ENCODE results near the gene PPP6R3. TPM values are rescaled to one million over a fixed set of nuclear protein-coding genes. Genes with fewer than 3 reads are reported as not detected.

PPP6R3 gene
- polyA plus RNA-seq, 3 donors from 2014 or later, result 18.2 to 48.4 (median 29.8) TPM

GRCh38 chr11:68641880-68642279 lies 181.3 kb downstream of the PPP6R3 start:
- Mint-ChIP-seq H3K27ac (no peak overlapping the region), H3K27me3 (ENCODE audit: low read depth in 3 of 3) (peaks cover 2 to 4% (median 3%) of the 10 kb centered on the region in 3 donors), H3K4me1 (no peaks in the 10 kb centered on the region), H3K9me3 (peaks cover 0 to 7% (median 0%) of the 10 kb centered on the region in 6 donors), H3K36me3 (no peaks in the 10 kb centered on the region), H3K4me3 (no peak overlapping the region)
- no peak for DNase-seq

- Mint-ChIP-seq H3K27me3 (ENCODE audit: low read depth in 3 of 3) (peaks cover 0 to 5% (median 4%) of the 10 kb centered on the region in 3 donors), H3K4me3 (no peak overlapping the region), H3K36me3 (no peaks in the 10 kb centered on the region), H3K4me1 (no peaks in the 10 kb centered on the region), H3K9me3 (peaks cover 0 to 11% (median 3%) of the 10 kb centered on the region in 6 donors), H3K27ac (no peak overlapping the region)
- no peak for DNase-seq
These were observed 183.0 kb downstream of the PPP6R3 start for GRCh38 chr11:68643585-68643984.

- Mint-ChIP-seq H3K36me3 (no peaks in the 10 kb centered on the region), H3K9me3 (peaks cover 0 to 11% (median 3%) of the 10 kb centered on the region in 6 donors), H3K4me3 (no peak overlapping the region), H3K27me3 (ENCODE audit: low read depth in 3 of 3) (peaks cover 2 to 6% (median 3%) of the 10 kb centered on the region in 3 donors), H3K27ac (no peak overlapping the region), H3K4me1 (no peaks in the 10 kb centered on the region)
- DNase-seq, result no peak
These were observed 186.3 kb downstream of the PPP6R3 start for GRCh38 chr11:68646832-68647231.

GRCh38 chr11:68649851-68650555 lies 189.5 kb downstream of the PPP6R3 start:
- DNase-seq, result no peak
- Mint-ChIP-seq H3K27me3 (ENCODE audit: low read depth in 3 of 3) (peaks cover 1 to 2% (median 2%) of the 10 kb centered on the region in 3 donors), H3K4me3 (no peak overlapping the region), H3K9me3 (peaks cover 0 to 11% (median 3%) of the 10 kb centered on the region in 6 donors), H3K36me3 (no peaks in the 10 kb centered on the region), H3K27ac (no peak overlapping the region), H3K4me1 (no peaks in the 10 kb centered on the region)

- DNase-seq, result no peak
- Mint-ChIP-seq H3K36me3 (no peaks in the 10 kb centered on the region), H3K4me1 (no peaks in the 10 kb centered on the region), H3K27ac (no peak overlapping the region), H3K27me3 (ENCODE audit: low read depth in 3 of 3) (peaks cover 1 to 2% (median 2%) of the 10 kb centered on the region in 3 donors), H3K9me3 (peaks cover 0 to 11% (median 3%) of the 10 kb centered on the region in 6 donors), H3K4me3 (no peak overlapping the region)
These were observed 190.2 kb downstream of the PPP6R3 start for GRCh38 chr11:68650801-68651200.

GRCh38 chr11:68651208-68651984 lies 190.8 kb downstream of the PPP6R3 start:
- H3K27me3 Mint-ChIP-seq (ENCODE audit: low read depth in 3 of 3), result peaks cover 0 to 2% (median 2%) of the 10 kb centered on the region in 3 donors
- no peak for DNase-seq
- no peak overlapping the region for H3K27ac Mint-ChIP-seq
- H3K4me3 Mint-ChIP-seq, result no peak overlapping the region
- H3K4me1 Mint-ChIP-seq, result no peaks in the 10 kb centered on the region
- no peaks in the 10 kb centered on the region for H3K36me3 Mint-ChIP-seq
- peaks cover 0 to 9% (median 3%) of the 10 kb centered on the region in 6 donors for H3K9me3 Mint-ChIP-seq

- H3K4me1 Mint-ChIP-seq, result no peaks in the 10 kb centered on the region
- H3K27me3 Mint-ChIP-seq (ENCODE audit: low read depth in 3 of 3), result peaks cover 0 to 2% (median 2%) of the 10 kb centered on the region in 3 donors
- H3K9me3 Mint-ChIP-seq, result peaks cover 0 to 4% (median 1%) of the 10 kb centered on the region in 6 donors
- no peaks in the 10 kb centered on the region for H3K36me3 Mint-ChIP-seq
- no peak overlapping the region for H3K27ac Mint-ChIP-seq
- no peak overlapping the region for H3K4me3 Mint-ChIP-seq
- no peak for DNase-seq
These were observed 191.6 kb downstream of the PPP6R3 start for GRCh38 chr11:68651985-68652682.

GRCh38 chr11:68652683-68653156 lies 192.2 kb downstream of the PPP6R3 start:
- no peaks in the 10 kb centered on the region for H3K4me1 Mint-ChIP-seq
- H3K4me3 Mint-ChIP-seq, result no peak overlapping the region
- DNase-seq, result no peak
- no peaks in the 10 kb centered on the region for H3K9me3 Mint-ChIP-seq
- no peaks in the 10 kb centered on the region for H3K36me3 Mint-ChIP-seq
- H3K27me3 Mint-ChIP-seq (ENCODE audit: low read depth in 3 of 3), result peaks cover 0 to 3% (median 2%) of the 10 kb centered on the region in 3 donors
- no peak overlapping the region for H3K27ac Mint-ChIP-seq

- Mint-ChIP-seq H3K4me3 (no peak overlapping the region), H3K27ac (no peak overlapping the region), H3K27me3 (ENCODE audit: low read depth in 3 of 3) (peaks cover 1 to 4% (median 3%) of the 10 kb centered on the region in 3 donors), H3K36me3 (no peaks in the 10 kb centered on the region), H3K9me3 (no peaks in the 10 kb centered on the region), H3K4me1 (no peaks in the 10 kb centered on the region)
- DNase-seq, result no peak
These were observed 193.2 kb downstream of the PPP6R3 start for GRCh38 chr11:68653486-68654430.

GRCh38 chr11:68654978-68655377 lies 194.4 kb downstream of the PPP6R3 start:
- Mint-ChIP-seq H3K36me3 (no peaks in the 10 kb centered on the region), H3K27ac (no peak overlapping the region), H3K9me3 (no peaks in the 10 kb centered on the region), H3K4me1 (no peaks in the 10 kb centered on the region), H3K4me3 (no peak overlapping the region), H3K27me3 (ENCODE audit: low read depth in 3 of 3) (peaks cover 1 to 5% (median 3%) of the 10 kb centered on the region in 3 donors)
- no peak for DNase-seq

GRCh38 chr11:68655406-68655805 lies 194.9 kb downstream of the PPP6R3 start:
- Mint-ChIP-seq H3K4me3 (no peak overlapping the region), H3K36me3 (no peaks in the 10 kb centered on the region), H3K4me1 (no peaks in the 10 kb centered on the region), H3K27ac (no peak overlapping the region), H3K27me3 (ENCODE audit: low read depth in 3 of 3) (peaks cover 0 to 5% (median 3%) of the 10 kb centered on the region in 3 donors), H3K9me3 (no peaks in the 10 kb centered on the region)
- no peak for DNase-seq

GRCh38 chr11:68655806-68656205 lies 195.3 kb downstream of the PPP6R3 start:
- H3K4me1 Mint-ChIP-seq, result no peaks in the 10 kb centered on the region
- peaks cover 0 to 5% (median 3%) of the 10 kb centered on the region in 3 donors for H3K27me3 Mint-ChIP-seq (ENCODE audit: low read depth in 3 of 3)
- DNase-seq, result no peak
- H3K4me3 Mint-ChIP-seq, result no peak overlapping the region
- H3K27ac Mint-ChIP-seq, result no peak overlapping the region
- no peaks in the 10 kb centered on the region for H3K36me3 Mint-ChIP-seq
- H3K9me3 Mint-ChIP-seq, result no peaks in the 10 kb centered on the region
